H1 (cell line): Measurements from ENCODE around the gene KRT72. TPM values are rescaled to one million over a fixed set of nuclear protein-coding genes. Genes with fewer than 3 reads are reported as not detected.

Source experiments
- CTCF ChIA-PET: fragments of 300-600 bp; sonication (Branson Sonifier 250); formaldehyde crosslinking; loops from one replicate; lab custom pipeline; 2021; ENCODE audit not compliant: partially characterized antibody; lab: Charles Lee
- POLR2A ChIA-PET: fragments of 300-600 bp; sonication (Branson Sonifier 250); formaldehyde crosslinking; loops from one replicate; lab custom pipeline; 2021; ENCODE audit warnings: inconsistent platforms; ENCODE audit not compliant: partially characterized antibody; lab: Charles Lee
- DNase-seq, 2 experiments: peaks; one replicate each; pipeline versions ENCODE4 v3.0.0 to v3.0.0-alpha.2; 2010 to 2022; ENCODE audit warnings: low spot score in 2 of 2, low read depth in 1 of 2, mixed read lengths in 1 of 2
- FAIRE-seq: peaks from 2 replicates; lab custom pipeline; 2011; peaks lifted over from hg19 to GRCh38; lab: Jason Lieb, UNC
- H2AFZ ChIP-seq: 2 replicates; pipeline ENCODE4 v1.8.1; 2012; ENCODE audit warnings: low read length, inconsistent platforms
- H2AK5ac ChIP-seq: 2 replicates; pipeline ENCODE4 v1.6.1; 2013; ENCODE audit warnings: low read depth, low read length
- H2BK120ac ChIP-seq: replicated peaks from 2 replicates; pipeline ENCODE3; 2013; ENCODE audit warnings: low read depth, low read length, inconsistent platforms
- H2BK12ac ChIP-seq: 2 replicates; pipeline ENCODE4 v1.6.1; 2013; ENCODE audit warnings: low read depth, low read length
- H2BK15ac ChIP-seq: 2 replicates; pipeline ENCODE4 v1.6.1; 2013; ENCODE audit warnings: low read length
- H2BK20ac ChIP-seq: 2 replicates; pipeline ENCODE4 v1.6.1; 2013; ENCODE audit warnings: low read length
- H2BK5ac ChIP-seq: 2 replicates; pipeline ENCODE4 v1.6.1; 2013; ENCODE audit warnings: low read depth, low read length
- H3K14ac ChIP-seq: 2 replicates; pipeline ENCODE4 v1.6.1; 2013; ENCODE audit warnings: inconsistent platforms; ENCODE audit not compliant: insufficient read length
- H3K18ac ChIP-seq: 2 replicates; pipeline ENCODE4 v1.6.1; 2013; ENCODE audit warnings: low read length; ENCODE audit errors: extremely low read depth
- H3K23ac ChIP-seq: 2 replicates; pipeline ENCODE4 v1.6.1; 2013; ENCODE audit warnings: inconsistent platforms; ENCODE audit not compliant: insufficient read length
- H3K23me2 ChIP-seq: 2 replicates; pipeline ENCODE4 v1.6.1; 2013; ENCODE audit warnings: low read depth, low read length
- H3K27ac ChIP-seq: 2 replicates; pipeline ENCODE4 v1.6.1; 2011; ENCODE audit warnings: low read depth, low read length, inconsistent platforms
- H3K27me3 ChIP-seq, 4 experiments: replicated peaks in 1 of 4; 1 replicate in 1 of 4; 2 replicates in 3 of 4; pipeline versions ENCODE4 v1.6.1 to v1.8.1; 2011 to 2013; ENCODE audit warnings: low read length in 3 of 4, mild to moderate bottlenecking in 3 of 4, inconsistent platforms in 2 of 4, mixed read lengths in 2 of 4, moderate library complexity in 1 of 4; ENCODE audit not compliant: control insufficient read depth in 3 of 4, insufficient read depth in 3 of 4; ENCODE audit errors: extremely low read depth in 1 of 4
- H3K36me3 ChIP-seq, 4 experiments: 2 replicates each; pipeline versions ENCODE4 v1.6.1 to v1.8.1; 2011 to 2013; ENCODE audit warnings: mild to moderate bottlenecking in 4 of 4, low read length in 3 of 4, moderate library complexity in 2 of 4, control low read depth in 1 of 4, inconsistent platforms in 1 of 4; ENCODE audit not compliant: insufficient read depth in 4 of 4, control insufficient read depth in 2 of 4
- H3K4ac ChIP-seq: replicated peaks from 2 replicates; pipeline ENCODE3; 2013; ENCODE audit warnings: low read length, low read depth, mixed read lengths, inconsistent platforms; ENCODE audit not compliant: insufficient read length
- H3K4me1 ChIP-seq, 4 experiments: replicated peaks in 1 of 4; 1 replicate in 1 of 4; 2 replicates in 3 of 4; pipeline versions ENCODE4 v1.6.1 to v1.8.1; 2011 to 2013; ENCODE audit warnings: low read length in 3 of 4, inconsistent platforms in 2 of 4, mixed read lengths in 1 of 4; ENCODE audit not compliant: insufficient read depth in 4 of 4, control insufficient read depth in 3 of 4
- H3K4me2 ChIP-seq, 2 experiments: 2 replicates each; pipeline versions ENCODE4 v1.6.1 to v1.8.1; 2011 to 2013; ENCODE audit warnings: low read depth in 2 of 2, low read length in 2 of 2, control low read depth in 1 of 2, inconsistent platforms in 1 of 2, mild to moderate bottlenecking in 1 of 2; ENCODE audit not compliant: insufficient read depth in 1 of 2
- H3K4me3 ChIP-seq, 4 experiments: fragments of 200-600, 300-600 bp in 1 of 4; sonication (generic), shearing (Covaris generic), sonication (Bioruptor Twin) in 1 of 4; 2 replicates each; pipeline versions ENCODE4 v1.5.1 to v1.8.1; 2011 to 2016; ENCODE audit warnings: low read length in 4 of 4, low read depth in 3 of 4, control low read depth in 2 of 4, inconsistent platforms in 2 of 4, mild to moderate bottlenecking in 2 of 4, mixed read lengths in 1 of 4, moderate library complexity in 1 of 4; ENCODE audit not compliant: insufficient read depth in 2 of 4; ENCODE audit errors: extremely low read depth in 1 of 4
- H3K56ac ChIP-seq: replicated peaks from 2 replicates; pipeline ENCODE3; 2013; ENCODE audit warnings: low read depth, mild to moderate bottlenecking, mixed read lengths, low read length, inconsistent platforms; ENCODE audit not compliant: insufficient read length
- H3K79me1 ChIP-seq: 2 replicates; pipeline ENCODE4 v1.6.1; 2013; ENCODE audit warnings: low read depth, low read length, control low read depth
- H3K79me2 ChIP-seq, 2 experiments: 2 replicates each; pipeline versions ENCODE4 v1.6.1 to v1.8.1; 2012 to 2013; ENCODE audit warnings: low read length in 2 of 2, mild to moderate bottlenecking in 2 of 2, inconsistent platforms in 1 of 2; ENCODE audit not compliant: insufficient read depth in 2 of 2, control insufficient read depth in 1 of 2
- H3K9ac ChIP-seq, 4 experiments: replicated peaks in 1 of 4; 1 replicate in 1 of 4; 2 replicates in 3 of 4; pipeline versions ENCODE4 v1.6.1 to v1.8.1; 2011 to 2013; ENCODE audit warnings: low read depth in 3 of 4, low read length in 3 of 4, control low read depth in 2 of 4, mild to moderate bottlenecking in 2 of 4, moderate library complexity in 2 of 4, inconsistent platforms in 1 of 4; ENCODE audit errors: extremely low read depth in 1 of 4
- H3K9me3 ChIP-seq, 2 experiments: 2 replicates each; pipeline versions ENCODE4 v1.6.1 to v1.8.1; 2012 to 2013; ENCODE audit warnings: mild to moderate bottlenecking in 2 of 2, moderate library complexity in 2 of 2, control low read depth in 1 of 2, inconsistent platforms in 1 of 2, low read depth in 1 of 2, low read length in 1 of 2, mixed read lengths in 1 of 2; ENCODE audit not compliant: insufficient read depth in 2 of 2
- H4K20me1 ChIP-seq, 2 experiments: replicated peaks in 1 of 2; 2 replicates each; pipeline versions ENCODE3 to v1.8.1; 2011 to 2013; ENCODE audit warnings: inconsistent platforms in 2 of 2, low read length in 2 of 2, mild to moderate bottlenecking in 1 of 2; ENCODE audit not compliant: insufficient read depth in 2 of 2, control insufficient read depth in 1 of 2
- H4K5ac ChIP-seq: 2 replicates; pipeline ENCODE4 v1.6.1; 2013; ENCODE audit warnings: low read length, low read depth, mixed read lengths, inconsistent platforms; ENCODE audit not compliant: insufficient read length
- H4K8ac ChIP-seq: 2 replicates; pipeline ENCODE4 v1.8.0; 2013; ENCODE audit warnings: mild to moderate bottlenecking, moderate library complexity, low read length, inconsistent platforms; ENCODE audit not compliant: insufficient read depth; ENCODE audit errors: extremely low read depth
- H4K91ac ChIP-seq: replicated peaks from 2 replicates; pipeline ENCODE3; 2013; ENCODE audit warnings: low read length, mixed read lengths, inconsistent platforms; ENCODE audit not compliant: insufficient read length
- BCL11A ChIP-seq, 2 experiments: IDR thresholded peaks; one replicate each; pipeline ENCODE4 v1.6.1; 2011; ENCODE audit warnings: low read depth in 2 of 2, low read length in 2 of 2, mild to moderate bottlenecking in 2 of 2
- CBX5 ChIP-seq: fragments of 300-800, 300-1000 bp; sonication (generic); IDR thresholded peaks from 2 replicates; pipeline ENCODE4 v1.7.1; 2016; ENCODE audit warnings: antibody characterized with exemption, low read length, low read depth
- CREB1 ChIP-seq: IDR thresholded peaks from 2 replicates; pipeline ENCODE4 v1.6.1; 2012; ENCODE audit warnings: inconsistent platforms
- CTBP2 ChIP-seq: IDR thresholded peaks from 2 replicates; pipeline ENCODE4 v1.7.0; 2011; ENCODE audit warnings: borderline replicate concordance, mild to moderate bottlenecking, moderate library complexity, mixed read lengths, low read length; ENCODE audit not compliant: insufficient read depth, insufficient read length
- FOSL1 ChIP-seq: IDR thresholded peaks from 2 replicates; pipeline ENCODE4 v1.6.1; 2011; ENCODE audit warnings: mild to moderate bottlenecking, low read depth, low read length, moderate library complexity; ENCODE audit not compliant: insufficient read depth
- KDM1A ChIP-seq: fragments of 200-600, 300-600 bp; sonication (generic); IDR thresholded peaks from 2 replicates; pipeline ENCODE4 v1.7.1; 2016; ENCODE audit warnings: mild to moderate bottlenecking, low read length, borderline replicate concordance
- MAFK ChIP-seq: IDR thresholded peaks from 2 replicates; pipeline ENCODE4 v1.6.1; 2012; ENCODE audit warnings: low read depth, mild to moderate bottlenecking, improper control_type of control experiment, low read length
- POLR2AphosphoS5 ChIP-seq: IDR thresholded peaks from 2 replicates; pipeline ENCODE4 v1.6.1; 2011; ENCODE audit warnings: low read depth, low read length
- SAP30 ChIP-seq: fragments of 300-600 bp; sonication (generic); IDR thresholded peaks from 2 replicates; pipeline ENCODE4 v1.7.1; 2012; ENCODE audit warnings: low read length, moderate library complexity, mild to moderate bottlenecking, inconsistent platforms; ENCODE audit not compliant: insufficient read depth, insufficient replicate concordance
- SIN3A ChIP-seq, 2 experiments: IDR thresholded peaks in 1 of 2; conservative IDR thresholded peaks in 1 of 2; 2 replicates each; pipeline ENCODE4 v1.6.1; 2011 to 2012; ENCODE audit warnings: low read length in 2 of 2, improper control_type of control experiment in 1 of 2, low read depth in 1 of 2, mild to moderate bottlenecking in 1 of 2
- SP1 ChIP-seq: IDR thresholded peaks from 2 replicates; pipeline ENCODE4 v1.6.1; 2011; ENCODE audit warnings: low read depth, low read length
- SP4 ChIP-seq: IDR thresholded peaks from 2 replicates; pipeline ENCODE4 v1.6.1; 2012; ENCODE audit warnings: low read length, inconsistent platforms
- WGBS, 2 experiments: shearing (Covaris generic) in 1 of 2; methylation state at CpG; one replicate each; pipeline versions ENCODE4 v1.1.6 to v1.1.7; 2013 to 2015; ENCODE audit warnings: low lambda C conversion rate in 2 of 2, mixed read lengths in 2 of 2, inconsistent platforms in 1 of 2, low coverage in 1 of 2, missing lambda C conversion rate in 1 of 2; ENCODE audit not compliant: insufficient replicate concordance in 2 of 2, insufficient coverage in 1 of 2, insufficient read length in 1 of 2; ENCODE audit errors: extremely low coverage in 1 of 2, missing lambda C conversion rate in 1 of 2; 5-methylcytosine and 5-hydroxymethylcytosine counted together
- polyA plus RNA-seq, 7 experiments: library from polyadenylated mRNA; depleted of rRNA in 3 of 7; stranded (reverse) in 5 of 7; unstranded in 2 of 7; fragments of >200 nt in 5 of 7; fragments of 200-250 nt in 2 of 7; gene quantifications; 1 replicate in 5 of 7; 2 replicates in 1 of 7; 4 replicates in 1 of 7; pipeline versions ENCODE4 v1.2.1 to v1.2.3, GENCODE V29; 2011 to 2013; ENCODE audit warnings: missing spikeins in 2 of 7, mixed read lengths in 2 of 7
- total RNA-seq: library from RNA; stranded (reverse); fragmentation: NEBNext Ultra II Directional; extraction: Animal tissue kit (Norgen Biotek cat#: 25700); gene quantifications from 2 replicates; pipeline ENCODE4 v1.2.1, GENCODE V29; 2021
- TF ChIP-seq, protein P1 (sequence below): IDR thresholded peaks from 2 replicates; pipeline ENCODE4 v1.6.1; 2011; ENCODE audit warnings: low read length, improper control_type of control experiment

The KRT72 gene
- total and polyA plus RNA-seq, 2 of the 8 experiments (the other 6 are each of a cell fraction or from before 2014, with no cell fraction given), result not detected

DNA sequence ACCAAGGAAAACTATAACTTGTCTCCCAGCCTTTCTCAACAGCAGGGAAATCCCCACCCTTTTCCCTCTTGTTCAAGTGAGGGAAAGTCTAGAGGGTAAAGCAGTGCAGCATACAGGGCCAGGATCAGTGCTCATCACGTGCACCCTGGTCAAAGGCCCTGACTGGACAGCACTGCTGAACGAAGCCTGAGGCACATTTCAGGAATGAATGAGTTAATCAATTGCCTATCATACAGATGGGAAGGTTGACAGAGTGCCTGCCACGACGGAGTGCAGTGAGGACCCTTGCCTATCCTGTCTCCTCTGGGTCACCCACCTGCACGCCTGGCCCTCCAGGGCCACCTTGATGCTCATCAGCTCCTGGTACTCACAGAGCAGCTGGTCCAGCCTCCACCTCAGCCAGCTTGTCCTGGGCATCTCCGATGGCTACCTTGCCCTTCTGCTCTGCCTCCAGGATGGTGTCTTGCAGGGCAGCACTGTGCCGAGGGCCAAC, 28.8 kb upstream of the KRT72 start:
- Histone ChIP-seq H2AK5ac (no peak overlapping the region), H4K8ac (no peak overlapping the region), H3K27ac (no peak overlapping the region), H4K20me1 (no peaks in the 10 kb centered on the region), H3K23ac (no peak overlapping the region), H3K4me2 (no peak overlapping the region), H3K79me1 (no peaks in the 10 kb centered on the region; the same call in 1 of the 2 replicates), H3K9me3 (no peaks in the 10 kb centered on the region), H3K14ac (no peak overlapping the region), H3K56ac (no peak overlapping the region), H2BK12ac (no peak overlapping the region), H3K4me1 (no peaks in the 10 kb centered on the region), H2BK20ac (no peak overlapping the region), H2AFZ (no peak overlapping the region), H3K18ac (no peak overlapping the region), H3K23me2 (no peaks in the 10 kb centered on the region), H2BK120ac (no peak overlapping the region), H3K4me3 (no peak overlapping the region), H3K4ac (no peak overlapping the region), H4K5ac (no peak overlapping the region), H2BK5ac (no peak overlapping the region), H3K79me2 (no peaks in the 10 kb centered on the region), H3K36me3 (no peaks in the 10 kb centered on the region), H4K91ac (no peak overlapping the region), H3K27me3 (no peaks in the 10 kb centered on the region; a peak in 2 of 7 replicates), H3K9ac (no peak overlapping the region), H2BK15ac (no peak overlapping the region)
- POLR2A ChIA-PET, result no interaction called here
- DNase-seq (peak in 1 of 2 experiments; percentile 17), FAIRE-seq (no peak)
- WGBS, 2 experiments, result 85% methylated on average over 7 of the region's 7 CpGs; no CpG with 5 or more reads in 1 of the 2 experiments
- CTCF ChIA-PET, result interaction anchor here (1.7 kb wide), 2 partner anchors 18 to 19 kb away, joined by 3 to 6 read pairs; no protein-coding TSS in a partner anchor
- TF ChIP-seq BCL11A (IDR thresholded peaks at IDR 0.05; ENCODE audit: low read depth in 2 of 2, low read length in 2 of 2) (no peak), SAP30 (no peak), SP1 (no peak), KDM1A (no peak), CREB1 (no peak), CBX5 (no peak), POLR2AphosphoS5 (no peak), SP4 (no peak), MAFK (no peak), FOSL1 (no peak), SIN3A (conservative IDR thresholded peaks at IDR 0.05 in 1 of 2, IDR thresholded peaks at IDR 0.05 in 1 of 2; ENCODE audit: low read depth in 1 of 2, low read length in 2 of 2) (no peak), CTBP2 (no peak)
- TF ChIP-seq, protein P1, sequence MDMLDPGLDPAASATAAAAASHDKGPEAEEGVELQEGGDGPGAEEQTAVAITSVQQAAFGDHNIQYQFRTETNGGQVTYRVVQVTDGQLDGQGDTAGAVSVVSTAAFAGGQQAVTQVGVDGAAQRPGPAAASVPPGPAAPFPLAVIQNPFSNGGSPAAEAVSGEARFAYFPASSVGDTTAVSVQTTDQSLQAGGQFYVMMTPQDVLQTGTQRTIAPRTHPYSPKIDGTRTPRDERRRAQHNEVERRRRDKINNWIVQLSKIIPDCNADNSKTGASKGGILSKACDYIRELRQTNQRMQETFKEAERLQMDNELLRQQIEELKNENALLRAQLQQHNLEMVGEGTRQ, result no peak
